ENCODE data around the gene POLR3K.

- TF ChIP-seq CTCF (IDR thresholded peaks at IDR 0.05; ENCODE audit: borderline replicate concordance, extremely low read depth, low read length, poor library complexity, severe bottlenecking) (no peak), EZH2 (IDR thresholded peaks at IDR 0.05; ENCODE audit: borderline replicate concordance, low read depth, low read length, severe bottlenecking) (no peak)
These were observed 3.0 kb upstream of the POLR3K start for GRCh38 chr16:56231-56927.
